Lower lobe of right lung (tissue), 2 donors: ENCODE measurements around the gene LRRC2. TPM values are rescaled to one million over a fixed set of nuclear protein-coding genes. Genes with fewer than 3 reads are reported as not detected.

Experiments
- ATAC-seq, 2 donors: fragments of 200-7000 bp; cut with Tn5 transposase; one replicate each; pipeline ENCODE4 v1.9.1; 2020 to 2022; ENCODE audit warnings: mild to moderate bottlenecking in 2 of 2, moderate library complexity in 2 of 2
- DNase-seq: peaks from one replicate; pipeline ENCODE4 v3.0.0-alpha.2; 2020
- H3K27ac ChIP-seq: fragments of 200-600 bp; one replicate; pipeline ENCODE4 v1.8.0; 2022
- H3K27me3 ChIP-seq: fragments of 200-600 bp; one replicate; pipeline ENCODE4 v1.8.0; 2022; ENCODE audit warnings: low read depth
- H3K36me3 ChIP-seq: fragments of 200-600 bp; one replicate; pipeline ENCODE4 v1.8.0; 2022; ENCODE audit warnings: mild to moderate bottlenecking
- H3K4me1 ChIP-seq: fragments of 200-600 bp; one replicate; pipeline ENCODE4 v1.8.0; 2022
- H3K4me3 ChIP-seq: fragments of 200-600 bp; one replicate; pipeline ENCODE4 v1.8.0; 2022; ENCODE audit warnings: mild to moderate bottlenecking
- H3K9me3 ChIP-seq: fragments of 200-600 bp; one replicate; pipeline ENCODE4 v1.8.0; 2022
- intact Hi-C: fragments of 100-400 bp; cut with DNase I; formaldehyde crosslinking; loops from one replicate; pipeline ENCODE4 v1.11.0; 2022
- total RNA-seq: library from RNA; stranded (reverse); fragmentation: NEBNext Ultra II Directional; extraction: Animal tissue kit (Norgen Biotek cat#: 25700); gene quantifications from one replicate; pipeline ENCODE4 v1.2.1, GENCODE V29; 2021
- TF ChIP-seq, protein P1 (sequence below): fragments of 200-600 bp; IDR thresholded peaks from one replicate; pipeline ENCODE4 v1.8.0; 2022; ENCODE audit warnings: antibody characterized with exemption, mild to moderate bottlenecking
- donor health status: DM: no; HTN: yes; CAD: no; lungs with severe emphysema.

LRRC2 gene
- total RNA-seq, 1 donor from 2014 or later: 1.2 TPM

DNA sequence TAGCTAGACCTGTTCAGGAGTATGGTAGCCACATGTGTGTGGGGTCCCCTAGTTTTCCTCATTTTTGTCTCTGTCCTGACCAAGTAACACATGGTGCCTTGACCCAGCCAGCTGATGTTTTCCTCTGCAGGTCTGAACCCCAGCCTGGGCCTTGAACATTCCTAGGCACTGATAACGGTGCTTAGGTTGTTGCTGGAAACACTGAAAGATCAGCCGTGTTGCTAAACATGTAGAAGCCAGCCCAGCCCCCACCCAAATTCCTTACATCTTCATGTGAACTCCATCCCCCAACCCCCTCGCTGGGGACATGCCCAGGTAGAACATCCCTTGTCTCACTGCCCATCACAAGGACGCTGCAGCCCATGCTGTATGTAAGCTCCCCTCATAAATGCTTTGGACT lies 49.6 kb downstream of the LRRC2 start:
- Histone ChIP-seq H3K4me3 (no peak overlapping the region), H3K27ac (no peak overlapping the region), H3K9me3 (no peaks in the 10 kb centered on the region), H3K36me3 (no peaks in the 10 kb centered on the region), H3K27me3 (no peaks in the 10 kb centered on the region), H3K4me1 (no peaks in the 10 kb centered on the region)
- ATAC-seq (no peak), DNase-seq (no peak)
- TF ChIP-seq, protein P1, sequence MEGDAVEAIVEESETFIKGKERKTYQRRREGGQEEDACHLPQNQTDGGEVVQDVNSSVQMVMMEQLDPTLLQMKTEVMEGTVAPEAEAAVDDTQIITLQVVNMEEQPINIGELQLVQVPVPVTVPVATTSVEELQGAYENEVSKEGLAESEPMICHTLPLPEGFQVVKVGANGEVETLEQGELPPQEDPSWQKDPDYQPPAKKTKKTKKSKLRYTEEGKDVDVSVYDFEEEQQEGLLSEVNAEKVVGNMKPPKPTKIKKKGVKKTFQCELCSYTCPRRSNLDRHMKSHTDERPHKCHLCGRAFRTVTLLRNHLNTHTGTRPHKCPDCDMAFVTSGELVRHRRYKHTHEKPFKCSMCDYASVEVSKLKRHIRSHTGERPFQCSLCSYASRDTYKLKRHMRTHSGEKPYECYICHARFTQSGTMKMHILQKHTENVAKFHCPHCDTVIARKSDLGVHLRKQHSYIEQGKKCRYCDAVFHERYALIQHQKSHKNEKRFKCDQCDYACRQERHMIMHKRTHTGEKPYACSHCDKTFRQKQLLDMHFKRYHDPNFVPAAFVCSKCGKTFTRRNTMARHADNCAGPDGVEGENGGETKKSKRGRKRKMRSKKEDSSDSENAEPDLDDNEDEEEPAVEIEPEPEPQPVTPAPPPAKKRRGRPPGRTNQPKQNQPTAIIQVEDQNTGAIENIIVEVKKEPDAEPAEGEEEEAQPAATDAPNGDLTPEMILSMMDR: no peak
- intact Hi-C loops: no loop called here

DNA sequence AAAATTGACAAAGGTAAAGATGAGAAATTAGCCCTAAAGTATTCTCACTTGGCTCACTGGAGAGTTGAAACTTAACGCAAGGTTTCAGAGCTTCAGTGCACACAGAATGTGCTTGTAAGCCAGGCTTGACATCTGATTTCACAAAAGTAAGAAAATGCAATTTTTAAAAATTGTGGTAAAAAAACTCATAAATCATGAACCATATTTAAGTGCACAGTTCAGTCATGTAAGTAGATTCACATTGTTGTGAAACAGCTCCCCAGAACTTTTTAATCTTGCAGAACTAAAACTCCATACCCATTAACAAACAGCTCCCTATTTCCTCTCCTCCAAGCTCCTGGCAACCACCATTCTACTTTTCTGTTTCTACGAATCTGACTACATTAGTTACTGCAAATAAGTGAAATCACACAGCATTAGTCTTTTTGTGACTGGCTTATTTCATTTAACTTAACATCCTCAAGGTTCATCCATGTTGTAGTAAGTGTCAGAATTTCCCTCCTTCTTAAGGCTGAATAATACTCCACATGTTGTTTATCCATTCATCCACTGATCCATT lies 53.8 kb downstream of the LRRC2 start:
- DNase-seq (no peak), ATAC-seq (no peak)
- Histone ChIP-seq H3K4me1 (no peaks in the 10 kb centered on the region), H3K27me3 (no peaks in the 10 kb centered on the region), H3K36me3 (no peaks in the 10 kb centered on the region), H3K4me3 (no peak overlapping the region), H3K27ac (no peak overlapping the region), H3K9me3 (no peaks in the 10 kb centered on the region)
- TF ChIP-seq, protein P1: no peak
- intact Hi-C loops: no loop called here

DNA sequence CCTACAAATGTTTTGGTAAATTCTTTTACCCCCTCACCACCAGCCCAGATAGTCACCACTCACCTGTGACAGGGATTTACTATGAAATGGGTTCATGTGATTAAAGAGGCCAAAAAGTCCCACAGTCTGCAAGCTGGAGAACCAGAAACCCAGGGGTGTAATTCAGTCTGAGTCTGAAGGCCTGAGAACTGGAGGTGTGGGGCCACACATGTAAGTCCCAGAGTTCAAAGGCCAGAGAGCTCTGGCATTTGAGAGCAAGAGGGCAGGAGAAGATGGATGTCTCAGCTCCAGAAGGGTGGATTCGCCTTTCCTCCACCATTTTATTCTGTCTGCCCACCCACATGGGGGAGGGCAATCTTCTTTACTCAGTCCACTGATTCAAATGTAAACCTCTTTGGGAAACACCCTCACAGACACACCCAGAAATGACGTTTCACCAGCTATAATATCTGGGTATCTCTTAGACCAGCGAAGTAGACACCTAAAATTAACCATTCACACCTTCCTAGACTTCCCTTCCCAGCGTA lies 56.4 kb downstream of the LRRC2 start:
- Histone ChIP-seq H3K4me1 (no peaks in the 10 kb centered on the region), H3K27ac (no peak overlapping the region), H3K9me3 (no peaks in the 10 kb centered on the region), H3K27me3 (no peaks in the 10 kb centered on the region), H3K36me3 (no peaks in the 10 kb centered on the region), H3K4me3 (no peak overlapping the region)
- TF ChIP-seq, protein P1: no peak
- intact Hi-C loops: no loop called here
- no peak for DNase-seq
- no peak for ATAC-seq

DNA sequence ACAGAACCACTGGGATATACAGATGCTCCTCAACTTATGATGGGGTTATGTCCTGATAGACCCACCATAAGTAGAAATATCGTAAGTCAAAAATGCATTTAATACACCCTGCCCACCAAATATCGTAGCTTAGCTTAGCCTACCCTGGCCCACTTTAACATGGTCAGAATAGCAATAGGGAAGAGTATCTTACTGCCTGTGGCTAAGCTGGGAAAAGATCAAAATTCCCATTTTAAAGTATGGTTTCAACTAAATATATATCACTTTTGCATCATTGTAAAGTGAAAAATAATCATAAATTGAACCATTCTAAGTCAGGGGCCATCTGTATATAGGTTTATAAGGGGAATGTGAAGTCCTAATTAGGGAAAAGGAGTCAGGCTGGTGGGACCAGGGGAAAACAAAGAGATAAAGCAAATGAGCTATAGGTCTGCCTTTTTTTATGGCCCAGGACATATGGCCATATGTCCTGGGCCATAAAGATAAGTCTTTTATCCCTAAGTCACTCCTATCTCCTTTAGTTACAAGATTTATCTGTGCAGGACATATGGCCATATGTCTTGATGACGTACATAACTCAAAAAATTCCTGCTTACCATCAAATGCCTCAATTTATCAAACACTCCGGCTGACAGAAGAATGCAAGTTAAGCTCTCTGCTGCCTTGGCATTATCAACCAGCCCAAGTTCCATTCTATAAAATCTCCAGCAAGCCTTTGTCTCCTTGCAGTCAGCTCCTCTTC lies 57.1 kb downstream of the LRRC2 start:
- no peaks in the 10 kb centered on the region for H3K9me3 ChIP-seq
- no peak overlapping the region for H3K4me3 ChIP-seq
- TF ChIP-seq, protein P1: no peak
- ATAC-seq (no peak), DNase-seq (no peak)
- no peaks in the 10 kb centered on the region for H3K4me1 ChIP-seq
- intact Hi-C loops: no loop called here
- no peak overlapping the region for H3K27ac ChIP-seq
- H3K27me3 ChIP-seq: no peaks in the 10 kb centered on the region
- H3K36me3 ChIP-seq: no peaks in the 10 kb centered on the region

DNA sequence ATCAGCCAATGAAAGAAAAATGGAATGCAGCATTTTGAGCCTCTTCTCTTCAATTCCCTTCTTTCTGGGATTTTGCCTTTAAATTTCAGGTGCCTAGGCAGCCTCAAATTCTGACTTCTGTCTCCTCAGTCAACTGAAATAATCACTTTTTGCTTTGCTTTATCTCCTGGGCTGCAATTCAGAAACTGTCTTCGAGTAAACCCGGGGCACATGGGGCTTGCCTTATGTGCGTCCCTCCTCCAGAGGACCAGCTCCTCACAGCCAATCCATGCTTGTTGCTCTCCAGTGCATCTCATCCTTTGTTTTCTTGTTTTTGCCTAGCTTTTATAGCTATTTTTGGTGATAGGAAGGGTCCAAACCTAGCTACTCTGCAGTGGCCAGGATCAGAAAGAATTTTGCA lies 59.6 kb downstream of the LRRC2 start:
- Histone ChIP-seq H3K9me3 (no peaks in the 10 kb centered on the region), H3K4me3 (no peak overlapping the region), H3K27ac (no peak overlapping the region), H3K36me3 (no peaks in the 10 kb centered on the region), H3K27me3 (no peaks in the 10 kb centered on the region), H3K4me1 (no peaks in the 10 kb centered on the region)
- ATAC-seq (no peak), DNase-seq (no peak)
- TF ChIP-seq, protein P1: no peak
- intact Hi-C loops: no loop called here
